Right lobe of liver (tissue), 4 donors: Measurements from ENCODE around the gene IQCN.

ENCODE experiments used
- CTCF ChIP-seq, 4 donors: fragments of 200-600 bp in 3 of 4; fragments of 450-650 bp in 1 of 4; IDR thresholded peaks; one replicate each; pipeline versions ENCODE4 v1.5.1 to v1.8.0; 2016 to 2022; ENCODE audit warnings: antibody characterized with exemption in 4 of 4, mild to moderate bottlenecking in 2 of 4
- POLR2A ChIP-seq: fragments of 450-650 bp; IDR thresholded peaks from one replicate; pipeline ENCODE4 v1.6.1; 2017; ENCODE audit warnings: antibody characterized with exemption, mild to moderate bottlenecking
- donor health status: DM: no; HTN: no; CAD: no.
- donor health status: DM: no; HTN: no; CAD: no.
- donor health status: DM: no; HTN: yes; CAD: no.

GRCh38 chr19:18252370-18252717 lies 21.9 kb downstream of the IQCN start:
- TF ChIP-seq CTCF (IDR thresholded peaks at IDR 0.05) = no peak
- TF ChIP-seq POLR2A = no peak
